Measurements from ENCODE around the gene IL16. TPM values are rescaled to one million over a fixed set of nuclear protein-coding genes. Genes with fewer than 3 reads are reported as not detected.

Gene IL16
- polyA plus RNA-seq, 1 donor: 8.1 TPM

DNA sequence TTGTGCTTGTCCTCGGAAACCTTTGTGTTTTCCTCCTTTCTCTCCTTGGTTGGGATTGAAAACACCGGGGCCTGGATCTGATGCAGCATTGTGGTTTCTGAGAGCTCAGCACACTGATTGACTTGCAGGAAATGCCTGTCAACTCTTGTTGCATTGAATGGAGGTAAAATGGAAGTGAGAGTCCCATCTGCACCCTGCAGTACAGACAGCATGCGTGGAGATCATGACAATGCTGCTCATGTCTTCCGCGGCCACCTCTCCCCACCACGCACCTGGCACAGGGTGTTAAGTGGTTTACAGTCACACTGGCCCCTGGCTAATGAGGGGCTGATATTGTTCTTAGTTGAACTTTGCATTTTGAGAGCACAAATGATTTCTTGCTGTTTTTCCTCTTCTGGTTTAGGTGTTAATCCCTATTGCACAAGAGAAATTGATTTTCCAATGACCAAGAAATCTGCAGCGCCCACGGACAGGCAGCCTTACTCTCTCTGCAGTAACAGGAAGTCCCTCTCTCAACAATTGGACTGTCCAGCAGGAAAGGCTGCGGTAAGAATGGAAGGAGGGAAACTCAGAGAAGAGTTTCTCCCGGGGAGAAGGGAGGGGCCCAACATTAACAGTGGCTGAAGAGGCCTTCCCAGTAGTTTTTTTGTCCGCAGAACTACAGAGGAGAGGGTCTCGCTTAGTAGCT lies 68.7 kb downstream of the IL16 start:
- Histone ChIP-seq H3K4me1 (ENCODE audit: control insufficient read depth, insufficient read depth, low read length) (peaks cover 5% of the 10 kb centered on the region), H3K36me3 (ENCODE audit: control insufficient read depth, insufficient read depth, low read length) (no peaks in the 10 kb centered on the region), H3K9me3 (ENCODE audit: control insufficient read depth, low read depth, low read length) (no peaks in the 10 kb centered on the region), H3K27me3 (ENCODE audit: control insufficient read depth, insufficient read depth, low read length) (peaks cover 16% of the 10 kb centered on the region), H3K4me3 (ENCODE audit: low read length) (no peak overlapping the region), H3K27ac (ENCODE audit: low read length) (no peak overlapping the region)
- no peak for DNase-seq
- WGBS (ENCODE audit: insufficient coverage, low lambda C conversion rate): no CpG with 5 or more reads among the region's 12 CpGs

DNA sequence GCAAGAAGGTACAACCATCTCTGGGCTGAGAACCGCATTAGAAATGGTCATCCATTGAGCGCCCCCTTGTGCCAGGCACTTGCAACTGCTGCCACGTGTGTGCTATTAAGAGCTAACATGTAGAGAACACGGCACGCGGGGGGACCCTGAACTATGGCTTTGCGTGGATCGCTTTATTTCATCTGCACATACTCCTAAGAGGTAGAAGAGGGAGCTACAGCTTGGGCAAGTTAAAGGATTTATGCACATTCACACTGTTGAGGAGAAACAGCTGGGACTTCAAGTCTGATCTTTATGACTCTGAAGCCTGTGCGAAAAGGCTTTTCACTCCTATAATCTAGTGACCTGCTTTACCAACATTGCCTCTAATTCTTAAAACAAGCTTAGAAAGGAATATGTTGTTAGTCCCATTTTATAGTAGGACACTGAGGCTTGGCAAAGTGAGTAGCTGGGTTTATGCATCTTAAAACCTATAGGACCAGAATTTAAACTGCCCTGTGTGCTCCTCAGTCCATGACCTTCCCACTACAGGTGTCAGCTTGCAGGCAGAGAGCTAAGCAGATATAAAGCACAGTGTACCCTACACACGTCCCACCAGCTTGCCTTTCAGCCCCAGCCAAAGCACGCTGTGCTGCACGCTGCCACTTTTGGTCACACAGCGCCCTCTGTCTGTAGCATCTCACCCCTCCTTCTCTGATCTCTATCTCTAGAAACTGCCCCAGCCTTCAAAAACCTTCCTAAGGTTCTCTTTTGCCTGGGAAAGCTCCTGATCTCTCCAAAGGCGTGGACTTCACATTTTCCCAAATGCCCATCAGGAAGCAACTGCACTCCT lies 69.5 kb downstream of the IL16 start:
- H3K27ac ChIP-seq (ENCODE audit: low read length): no peak overlapping the region
- WGBS (ENCODE audit: insufficient coverage, low lambda C conversion rate): 0% methylated on average over 1 of the region's 14 CpGs
- H3K36me3 ChIP-seq (ENCODE audit: control insufficient read depth, insufficient read depth, low read length): no peaks in the 10 kb centered on the region
- H3K9me3 ChIP-seq (ENCODE audit: control insufficient read depth, low read depth, low read length): no peaks in the 10 kb centered on the region
- peaks cover 5% of the 10 kb centered on the region for H3K4me1 ChIP-seq (ENCODE audit: control insufficient read depth, insufficient read depth, low read length)
- H3K27me3 ChIP-seq (ENCODE audit: control insufficient read depth, insufficient read depth, low read length): peaks cover 16% of the 10 kb centered on the region
- H3K4me3 ChIP-seq (ENCODE audit: low read length): no peak overlapping the region
- peak; percentile 61 to 67 for DNase-seq

DNA sequence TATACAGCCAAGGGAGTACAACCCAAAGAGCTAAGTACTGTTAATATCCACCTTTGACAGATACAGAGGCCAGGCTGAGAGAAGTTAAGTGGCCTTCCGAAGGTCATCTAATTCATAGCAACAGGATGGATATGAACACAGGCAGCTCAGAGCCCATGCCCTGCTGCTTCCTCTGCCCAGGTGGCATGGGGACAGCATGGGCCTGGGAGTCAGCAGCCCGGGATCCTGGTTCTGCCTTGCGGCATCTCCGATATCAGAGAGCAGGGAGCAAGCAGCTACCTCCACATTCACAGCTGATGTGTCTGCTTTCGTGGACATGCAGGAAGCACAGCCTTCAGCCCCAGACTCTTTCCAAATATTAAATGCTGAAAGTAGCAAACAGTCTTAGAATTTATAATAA lies 71.7 kb downstream of the IL16 start:
- Histone ChIP-seq H3K27ac (ENCODE audit: low read length) (no peak overlapping the region), H3K4me3 (ENCODE audit: low read length) (no peak overlapping the region), H3K36me3 (ENCODE audit: control insufficient read depth, insufficient read depth, low read length) (no peaks in the 10 kb centered on the region), H3K27me3 (ENCODE audit: control insufficient read depth, insufficient read depth, low read length) (peaks cover 13% of the 10 kb centered on the region), H3K9me3 (ENCODE audit: control insufficient read depth, low read depth, low read length) (no peaks in the 10 kb centered on the region), H3K4me1 (ENCODE audit: control insufficient read depth, insufficient read depth, low read length) (peaks cover 5% of the 10 kb centered on the region)
- DNase-seq: no peak
- WGBS (ENCODE audit: insufficient coverage, low lambda C conversion rate): no CpG with 5 or more reads among the region's 5 CpGs

DNA sequence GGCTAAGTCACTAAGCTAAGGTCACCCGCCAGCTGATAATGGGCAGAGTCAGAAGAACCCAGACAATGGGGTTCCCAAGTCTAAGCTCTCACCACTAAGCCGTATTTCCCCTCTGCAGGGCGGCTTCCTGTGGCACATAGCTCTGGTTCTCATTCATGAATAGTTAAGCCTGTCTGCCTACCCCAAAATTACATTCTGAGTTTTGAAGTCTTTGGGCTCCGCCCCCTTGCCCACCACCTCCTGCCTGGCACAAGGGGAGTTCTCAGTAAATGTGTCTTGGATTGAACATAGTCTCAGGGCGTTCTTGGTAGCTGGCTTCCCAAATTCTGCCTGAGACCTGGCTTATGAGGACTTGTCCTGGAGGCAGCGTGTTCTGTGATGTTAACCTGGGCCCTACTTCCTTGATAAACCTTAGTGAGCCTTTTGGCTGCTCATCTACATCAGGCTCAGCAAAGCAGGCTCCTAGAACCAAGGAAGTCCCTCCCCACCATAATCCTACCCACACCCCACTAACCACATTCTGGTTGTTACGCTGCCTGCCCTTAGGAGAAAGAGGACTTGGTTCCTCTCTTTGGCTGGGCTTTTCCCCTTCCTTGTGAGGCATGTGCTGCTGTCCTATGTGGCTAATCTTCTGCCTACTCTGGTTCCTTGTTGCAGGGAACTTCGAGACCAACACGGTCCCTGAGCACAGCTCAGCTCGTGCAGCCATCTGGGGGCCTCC lies 72.4 kb downstream of the IL16 start:
- no peak overlapping the region for H3K4me3 ChIP-seq (ENCODE audit: low read length)
- H3K9me3 ChIP-seq (ENCODE audit: control insufficient read depth, low read depth, low read length): no peaks in the 10 kb centered on the region
- no peak overlapping the region for H3K27ac ChIP-seq (ENCODE audit: low read length)
- DNase-seq: no peak
- H3K4me1 ChIP-seq (ENCODE audit: control insufficient read depth, insufficient read depth, low read length): peaks cover 7% of the 10 kb centered on the region
- no peaks in the 10 kb centered on the region for H3K36me3 ChIP-seq (ENCODE audit: control insufficient read depth, insufficient read depth, low read length)
- H3K27me3 ChIP-seq (ENCODE audit: control insufficient read depth, insufficient read depth, low read length): peaks cover 7% of the 10 kb centered on the region
- WGBS (ENCODE audit: insufficient coverage, low lambda C conversion rate): 100% methylated on average over 2 of the region's 10 CpGs

DNA sequence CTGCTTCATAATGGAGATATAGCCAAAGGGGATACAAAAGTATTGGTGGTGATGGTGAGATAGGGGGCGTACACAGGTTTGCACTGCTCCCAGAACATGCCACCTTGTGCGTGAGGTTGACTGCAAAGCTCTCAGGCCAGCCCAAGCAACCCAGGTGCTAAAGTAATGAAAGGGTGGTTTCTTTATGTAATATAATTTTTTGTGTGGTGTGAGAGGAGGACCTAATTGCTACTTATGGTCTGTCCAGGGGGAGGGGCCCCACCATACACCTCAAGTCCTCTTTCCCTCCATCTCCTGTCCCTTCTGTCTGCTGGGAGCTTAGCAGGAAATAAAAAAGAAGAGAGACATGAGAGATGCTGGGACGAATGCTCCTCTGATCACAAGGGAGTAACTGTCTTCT lies 73.5 kb downstream of the IL16 start:
- Histone ChIP-seq H3K9me3 (ENCODE audit: control insufficient read depth, low read depth, low read length) (no peaks in the 10 kb centered on the region), H3K27me3 (ENCODE audit: control insufficient read depth, insufficient read depth, low read length) (peaks cover 3% of the 10 kb centered on the region), H3K4me3 (ENCODE audit: low read length) (no peak overlapping the region), H3K27ac (ENCODE audit: low read length) (no peak overlapping the region), H3K36me3 (ENCODE audit: control insufficient read depth, insufficient read depth, low read length) (no peaks in the 10 kb centered on the region), H3K4me1 (ENCODE audit: control insufficient read depth, insufficient read depth, low read length) (peaks cover 12% of the 10 kb centered on the region)
- WGBS (ENCODE audit: insufficient coverage, low lambda C conversion rate): 80% methylated on average over 1 of the region's 3 CpGs
- no peak for DNase-seq

DNA sequence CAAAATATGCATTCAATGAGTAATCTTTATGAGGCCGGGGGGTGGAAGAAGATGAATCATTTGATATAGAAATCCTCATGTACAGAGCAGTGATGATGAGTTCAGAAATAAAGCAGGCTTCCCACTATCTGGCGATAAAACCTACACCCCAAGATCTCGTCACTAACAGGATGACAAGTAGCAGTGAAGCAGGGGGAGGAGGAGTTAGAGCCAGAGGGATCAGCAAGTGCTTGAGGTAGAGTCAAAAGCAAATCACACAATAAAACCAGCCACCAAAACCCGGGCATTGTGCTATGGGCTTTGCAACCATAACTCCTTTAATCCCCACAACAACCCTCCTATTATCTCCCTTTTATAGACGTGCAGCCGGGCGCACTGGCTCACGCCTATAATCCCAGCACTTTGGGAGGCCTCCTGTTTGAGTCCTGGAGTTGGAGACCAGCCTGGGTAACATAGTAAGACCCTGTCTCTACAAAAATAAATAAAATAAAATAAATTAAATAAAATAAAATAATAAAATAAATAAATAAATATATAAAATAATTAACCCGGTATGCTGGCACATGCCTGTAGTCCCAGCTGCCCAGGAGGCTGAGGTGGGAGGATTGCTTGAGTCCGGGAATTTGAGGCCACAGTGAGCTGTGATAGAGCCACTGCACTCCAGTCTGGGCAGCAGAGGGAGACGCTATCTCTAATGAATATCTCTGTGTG lies 74.3 kb downstream of the IL16 start:
- Histone ChIP-seq H3K36me3 (ENCODE audit: control insufficient read depth, insufficient read depth, low read length) (no peaks in the 10 kb centered on the region), H3K9me3 (ENCODE audit: control insufficient read depth, low read depth, low read length) (no peaks in the 10 kb centered on the region), H3K4me1 (ENCODE audit: control insufficient read depth, insufficient read depth, low read length) (peaks cover 11% of the 10 kb centered on the region), H3K27ac (ENCODE audit: low read length) (no peak overlapping the region), H3K27me3 (ENCODE audit: control insufficient read depth, insufficient read depth, low read length) (peaks cover 3% of the 10 kb centered on the region), H3K4me3 (ENCODE audit: low read length) (no peak overlapping the region)
- no peak for DNase-seq
- WGBS (ENCODE audit: insufficient coverage, low lambda C conversion rate): 100% methylated on average over 1 of the region's 11 CpGs

DNA sequence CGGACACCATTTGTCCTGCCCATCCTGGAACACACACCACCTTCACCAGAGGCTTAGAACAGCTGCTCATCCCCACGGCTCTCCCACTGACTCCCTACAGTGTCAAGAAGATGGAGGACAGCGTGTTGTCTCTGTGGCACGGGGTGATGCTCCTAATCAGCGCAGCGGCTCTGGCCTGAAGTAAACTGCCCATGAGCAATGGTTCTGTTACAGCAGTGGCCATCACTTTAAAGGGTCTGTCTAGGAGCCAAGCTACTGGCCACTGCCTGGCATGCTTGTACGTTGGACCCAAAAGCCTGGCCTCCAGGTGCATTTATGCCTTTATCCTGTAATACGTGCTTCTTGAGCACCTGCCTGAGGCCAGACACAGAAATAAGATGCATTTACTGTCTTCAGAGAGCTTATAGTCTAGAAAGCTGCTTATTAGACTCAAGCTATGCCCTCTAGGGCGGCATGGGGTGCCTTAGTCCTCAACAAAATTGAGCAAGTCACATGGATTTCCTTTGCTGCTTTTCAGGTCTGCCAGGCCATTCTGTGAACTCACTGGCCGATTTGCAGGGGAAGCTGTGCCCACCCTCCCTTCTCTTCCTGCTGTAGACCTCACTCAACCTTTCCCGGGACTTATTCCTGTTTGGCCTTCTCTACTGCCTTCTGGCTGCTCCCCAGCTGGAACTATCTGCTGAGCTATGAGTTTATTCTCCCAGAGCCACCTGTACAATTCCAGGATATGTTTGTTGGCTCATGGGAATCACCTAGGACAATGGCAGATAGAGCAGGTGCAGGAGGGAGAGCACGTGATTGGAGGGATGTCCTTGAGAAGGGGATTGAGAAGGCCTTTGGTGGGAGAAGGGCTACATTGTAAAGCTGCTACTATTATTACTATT lies 75.3 kb downstream of the IL16 start:
- Histone ChIP-seq H3K9me3 (ENCODE audit: control insufficient read depth, low read depth, low read length) (no peaks in the 10 kb centered on the region), H3K4me3 (ENCODE audit: low read length) (no peak overlapping the region), H3K36me3 (ENCODE audit: control insufficient read depth, insufficient read depth, low read length) (no peaks in the 10 kb centered on the region), H3K27ac (ENCODE audit: low read length) (no peak overlapping the region), H3K4me1 (ENCODE audit: control insufficient read depth, insufficient read depth, low read length) (peaks cover 7% of the 10 kb centered on the region), H3K27me3 (ENCODE audit: control insufficient read depth, insufficient read depth, low read length) (peaks cover 3% of the 10 kb centered on the region)
- no peak for DNase-seq
- no CpG with 5 or more reads among the region's 12 CpGs for WGBS (ENCODE audit: insufficient coverage, low lambda C conversion rate)

DNA sequence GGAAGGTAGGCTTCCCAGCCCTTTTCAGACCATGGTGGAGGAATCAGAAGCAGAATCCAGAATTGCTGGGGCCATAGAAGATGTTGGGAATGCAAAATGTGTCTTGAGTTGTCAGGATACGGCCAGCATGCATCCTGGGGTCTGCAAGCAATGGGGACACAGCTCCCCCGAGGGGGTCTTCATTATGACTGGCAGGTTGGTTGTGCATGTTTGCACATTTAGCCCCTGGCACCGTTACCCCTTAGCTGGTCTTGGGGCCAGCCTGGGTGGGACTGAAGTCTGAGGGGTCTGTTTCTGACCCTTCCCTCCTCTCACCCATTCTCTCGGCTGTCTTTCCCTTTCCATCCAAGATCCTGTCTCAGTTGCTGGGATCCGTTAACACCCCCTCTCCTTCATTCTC lies 76.5 kb downstream of the IL16 start:
- Histone ChIP-seq H3K27me3 (ENCODE audit: control insufficient read depth, insufficient read depth, low read length) (peaks cover 3% of the 10 kb centered on the region), H3K9me3 (ENCODE audit: control insufficient read depth, low read depth, low read length) (no peaks in the 10 kb centered on the region), H3K4me3 (ENCODE audit: low read length) (no peak overlapping the region), H3K4me1 (ENCODE audit: control insufficient read depth, insufficient read depth, low read length) (peaks cover 7% of the 10 kb centered on the region), H3K27ac (ENCODE audit: low read length) (no peak overlapping the region), H3K36me3 (ENCODE audit: control insufficient read depth, insufficient read depth, low read length) (no peaks in the 10 kb centered on the region)
- no peak for DNase-seq
- 100% methylated on average over 1 of the region's 5 CpGs for WGBS (ENCODE audit: insufficient coverage, low lambda C conversion rate)

DNA sequence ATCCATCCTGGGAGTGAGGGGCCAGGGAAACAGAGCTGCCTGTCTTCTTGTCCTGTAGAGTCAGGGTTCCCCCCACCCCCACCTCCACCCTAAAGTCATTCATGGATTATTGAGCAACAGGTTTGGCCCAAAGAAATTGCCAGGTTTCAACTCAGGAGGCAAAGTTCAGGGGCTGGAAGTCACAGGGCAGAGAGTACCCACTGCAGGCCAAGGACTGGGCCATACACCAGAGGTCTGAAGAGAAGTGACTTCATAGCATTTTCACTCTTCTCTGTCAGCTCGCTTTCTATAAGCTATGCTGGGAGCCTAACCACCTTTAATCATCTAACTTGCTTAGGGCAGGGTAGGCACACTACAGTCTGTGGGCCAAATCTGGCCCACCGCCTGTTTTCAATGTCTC lies 77.2 kb downstream of the IL16 start:
- peak in 1 of 2 donors; percentile 30 for DNase-seq
- peaks cover 3% of the 10 kb centered on the region for H3K27me3 ChIP-seq (ENCODE audit: control insufficient read depth, insufficient read depth, low read length)
- no peaks in the 10 kb centered on the region for H3K36me3 ChIP-seq (ENCODE audit: control insufficient read depth, insufficient read depth, low read length)
- peaks cover 7% of the 10 kb centered on the region for H3K4me1 ChIP-seq (ENCODE audit: control insufficient read depth, insufficient read depth, low read length)
- H3K9me3 ChIP-seq (ENCODE audit: control insufficient read depth, low read depth, low read length): no peaks in the 10 kb centered on the region
- WGBS (ENCODE audit: insufficient coverage, low lambda C conversion rate): no CpG with 5 or more reads among the region's 2 CpGs
- H3K4me3 ChIP-seq (ENCODE audit: low read length): no peak overlapping the region
- no peak overlapping the region for H3K27ac ChIP-seq (ENCODE audit: low read length)

Measured in large intestine (tissue), 3 donors.